ENCODE data around the gene PTH1R.
A peak's percentile ranks its signal among the peaks of the same experiment; 100 is the strongest.

Gene PTH1R

GRCh38 chr3:46866720-46867549 lies 10.6 kb upstream of the PTH1R start:
- Histone ChIP-seq H3K36me3 (replicated peaks; ENCODE audit: low read depth, low read length) (no peaks in the 10 kb centered on the region), H4K20me1 (ENCODE audit: insufficient read depth, low read length) (no peaks in the 10 kb centered on the region), H3K27ac (ENCODE audit: low read length) (no peak overlapping the region), H3K9me3 (ENCODE audit: insufficient read depth, low read length) (no peaks in the 10 kb centered on the region), H3K79me2 (ENCODE audit: low read length) (no peaks in the 10 kb centered on the region), H3K4me2 (ENCODE audit: low read length) (no peak overlapping the region), H3K4me3 (ENCODE audit: low read length) (no peak overlapping the region), H2AFZ (ENCODE audit: low read depth, low read length) (peak overlapping the region; percentile 47; the same call in 1 of the 2 replicates), H3K27me3 (ENCODE audit: low read depth, low read length) (peaks cover 30% of the 10 kb centered on the region), H3K4me1 (ENCODE audit: low read length) (no peaks in the 10 kb centered on the region), H3K9ac (ENCODE audit: low read length) (no peak overlapping the region)
- TF ChIP-seq CTCF (IDR thresholded peaks at IDR 0.05; ENCODE audit: low read depth, low read length) (peak; percentile 98), EZH2phosphoT487 (IDR thresholded peaks at IDR 0.05; ENCODE audit: low read depth) (no peak)

DNA sequence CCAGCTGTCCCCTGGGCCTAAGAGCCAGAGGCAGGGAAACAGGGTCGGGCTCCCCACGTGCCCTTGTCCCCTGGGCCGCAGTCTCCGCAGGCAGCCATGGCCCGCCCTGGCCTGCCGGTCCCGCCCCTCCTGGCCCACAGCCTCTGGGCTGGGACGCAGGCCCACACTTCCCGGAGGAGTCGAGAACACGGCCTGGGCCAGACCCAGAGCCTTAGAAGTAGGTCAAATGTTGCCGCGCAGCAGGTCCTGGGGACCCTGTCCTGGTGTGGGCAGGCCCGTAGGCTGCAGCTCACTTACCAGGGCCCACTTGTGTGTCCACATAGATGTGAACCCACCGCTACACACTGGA lies 10.0 kb upstream of the PTH1R start:
- no peak overlapping the region for H3K4me3 ChIP-seq (ENCODE audit: low read length)
- H3K4me1 ChIP-seq (ENCODE audit: low read length) = no peaks in the 10 kb centered on the region
- H3K27me3 ChIP-seq (ENCODE audit: low read depth, low read length) = peaks cover 34% of the 10 kb centered on the region

DNA sequence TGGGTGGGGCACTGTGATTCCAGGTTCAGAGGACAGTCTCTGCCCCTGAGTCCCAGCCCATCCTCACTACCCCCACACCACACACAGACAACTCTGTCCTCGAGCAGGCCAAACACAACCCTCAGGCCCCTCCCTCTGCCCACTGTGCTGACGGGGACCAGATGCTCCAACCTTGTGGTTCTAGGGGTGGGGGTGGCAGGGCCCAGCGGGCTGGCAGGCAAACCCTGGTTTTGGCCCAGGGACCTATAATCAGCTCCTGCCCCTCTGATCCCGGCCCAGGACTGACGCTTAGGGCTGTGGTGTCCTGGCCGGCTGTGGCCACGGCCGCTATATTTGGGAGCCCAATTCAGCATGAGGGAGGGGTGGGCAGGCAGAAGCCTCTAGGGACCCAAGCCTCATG lies 9.2 kb upstream of the PTH1R start:
- no peaks in the 10 kb centered on the region for H3K79me2 ChIP-seq (ENCODE audit: low read length)
- H3K4me1 ChIP-seq (ENCODE audit: low read length) = no peaks in the 10 kb centered on the region
- H3K9me3 ChIP-seq (ENCODE audit: insufficient read depth, low read length) = no peaks in the 10 kb centered on the region
- no peaks in the 10 kb centered on the region for H4K20me1 ChIP-seq (ENCODE audit: insufficient read depth, low read length)
- peaks cover 41% of the 10 kb centered on the region for H3K27me3 ChIP-seq (ENCODE audit: low read depth, low read length)
- H3K4me2 ChIP-seq (ENCODE audit: low read length) = no peak overlapping the region
- no peak overlapping the region for H3K27ac ChIP-seq (ENCODE audit: low read length)
- no peak overlapping the region for H3K9ac ChIP-seq (ENCODE audit: low read length)
- H2AFZ ChIP-seq (ENCODE audit: low read depth, low read length) = no peak overlapping the region
- TF ChIP-seq EZH2phosphoT487 (IDR thresholded peaks at IDR 0.05; ENCODE audit: low read depth) = no peak
- TF ChIP-seq CTCF (IDR thresholded peaks at IDR 0.05; ENCODE audit: low read depth, low read length) = no peak
- no peaks in the 10 kb centered on the region for H3K36me3 ChIP-seq (replicated peaks; ENCODE audit: low read depth, low read length)
- H3K4me3 ChIP-seq (ENCODE audit: low read length) = no peak overlapping the region

More for the DNA sequence above, 10.0 kb upstream of the PTH1R start:
- Histone ChIP-seq H3K27ac (ENCODE audit: low read length) (no peak overlapping the region), H4K20me1 (ENCODE audit: insufficient read depth, low read length) (no peaks in the 10 kb centered on the region), H3K9me3 (ENCODE audit: insufficient read depth, low read length) (no peaks in the 10 kb centered on the region), H3K36me3 (replicated peaks; ENCODE audit: low read depth, low read length) (no peaks in the 10 kb centered on the region), H3K79me2 (ENCODE audit: low read length) (no peaks in the 10 kb centered on the region), H2AFZ (ENCODE audit: low read depth, low read length) (no peak overlapping the region), H3K4me2 (ENCODE audit: low read length) (no peak overlapping the region), H3K9ac (ENCODE audit: low read length) (no peak overlapping the region)
- TF ChIP-seq CTCF (IDR thresholded peaks at IDR 0.05; ENCODE audit: low read depth, low read length) (no peak), EZH2phosphoT487 (IDR thresholded peaks at IDR 0.05; ENCODE audit: low read depth) (no peak)

DNA sequence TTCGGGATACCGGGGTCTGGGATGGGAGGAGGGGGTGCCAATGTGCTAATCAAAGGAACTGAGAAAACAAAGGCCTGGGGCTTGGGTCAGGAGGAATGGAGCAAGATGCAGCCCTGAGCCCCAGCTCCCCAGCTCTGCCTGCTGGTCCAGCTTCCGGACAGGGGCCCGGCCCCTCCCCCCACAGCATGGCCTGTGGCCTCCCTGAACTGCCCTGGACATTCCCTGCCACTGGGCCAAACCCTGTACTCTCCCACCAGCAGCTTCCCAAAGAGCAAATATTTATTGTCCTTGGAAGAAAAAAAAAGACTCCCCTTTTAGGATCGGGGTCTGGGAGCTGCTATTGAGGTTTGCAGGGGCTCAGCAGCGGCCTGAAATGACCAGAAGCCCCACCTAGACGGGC lies 8.6 kb upstream of the PTH1R start:
- Histone ChIP-seq H3K79me2 (ENCODE audit: low read length) (no peaks in the 10 kb centered on the region), H3K27me3 (ENCODE audit: low read depth, low read length) (peaks cover 41% of the 10 kb centered on the region), H3K4me2 (ENCODE audit: low read length) (no peak overlapping the region)

More for the DNA sequence above, 8.6 kb upstream of the PTH1R start:
- no peaks in the 10 kb centered on the region for H3K4me1 ChIP-seq (ENCODE audit: low read length)
- no peak overlapping the region for H3K9ac ChIP-seq (ENCODE audit: low read length)
- no peaks in the 10 kb centered on the region for H4K20me1 ChIP-seq (ENCODE audit: insufficient read depth, low read length)
- no peaks in the 10 kb centered on the region for H3K36me3 ChIP-seq (replicated peaks; ENCODE audit: low read depth, low read length)
- no peaks in the 10 kb centered on the region for H3K9me3 ChIP-seq (ENCODE audit: insufficient read depth, low read length)
- no peak overlapping the region for H3K4me3 ChIP-seq (ENCODE audit: low read length)
- no peak overlapping the region for H2AFZ ChIP-seq (ENCODE audit: low read depth, low read length)
- TF ChIP-seq CTCF (IDR thresholded peaks at IDR 0.05; ENCODE audit: low read depth, low read length) (no peak), EZH2phosphoT487 (IDR thresholded peaks at IDR 0.05; ENCODE audit: low read depth) (no peak)
- H3K27ac ChIP-seq (ENCODE audit: low read length) = no peak overlapping the region

Data from OCI-LY3 (cell line).